Pulmonary artery endothelial cell (primary cell): ENCODE results near the gene DNM1. TPM values are rescaled to one million over a fixed set of nuclear protein-coding genes. Genes with fewer than 3 reads are reported as not detected.

Experiments used
- DNase-seq: peaks from one replicate; pipeline ENCODE4 v3.0.0-alpha.2; 2011; ENCODE audit warnings: low read depth, low spot score
- total RNA-seq: library from RNA; depleted of rRNA; stranded (reverse); fragments of >200 nt; gene quantifications from 2 replicates; pipeline ENCODE4 v1.2.3, GENCODE V29; 2014

Gene DNM1
- total RNA-seq, 1 donor from 2014 or later: 0.33 TPM

DNA sequence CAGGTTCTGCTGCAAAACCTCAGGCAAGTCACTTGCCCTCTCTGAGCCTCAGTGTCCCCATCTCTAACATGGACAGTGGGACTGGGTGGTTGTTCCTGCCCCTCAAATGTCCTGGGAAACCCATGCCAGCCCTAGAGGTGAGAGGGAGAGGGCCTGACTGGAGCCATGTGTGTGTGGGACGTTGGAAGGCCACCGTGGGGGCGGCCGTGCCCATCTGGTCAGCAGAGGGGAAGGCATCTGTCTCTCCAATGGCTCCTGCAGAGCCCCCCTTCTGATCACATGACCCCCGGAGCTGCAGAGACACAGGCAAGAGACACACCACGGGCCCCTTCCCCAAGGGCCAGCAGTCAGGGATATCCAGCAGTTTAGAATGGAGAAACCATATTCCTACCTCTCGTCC is 1.7 kb downstream of the DNM1 start:
- DNase-seq: no peak

- no peak for DNase-seq
Observed at GRCh38 chr9:128205296-128205944, 2.2 kb downstream of the DNM1 start.

DNA sequence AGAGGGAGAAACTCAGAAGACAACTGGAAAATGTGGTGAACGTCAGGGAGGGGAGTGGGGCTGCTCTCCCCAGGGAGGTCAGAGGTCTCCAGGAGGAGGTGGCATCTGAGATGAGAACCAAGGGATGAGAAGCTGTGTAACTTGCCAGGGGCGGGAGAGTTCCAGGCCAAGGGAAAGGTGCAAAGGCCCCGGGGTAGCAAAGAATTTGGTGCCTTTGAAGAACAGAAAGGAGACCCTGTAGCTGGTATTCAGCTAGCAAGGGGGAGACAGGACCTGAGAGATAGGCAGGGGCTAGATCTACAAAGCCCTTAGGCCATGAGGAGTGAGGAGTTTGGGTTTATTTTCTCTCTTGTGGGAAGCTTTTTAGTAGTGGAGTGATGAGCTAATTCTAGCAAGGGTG is 3.3 kb downstream of the DNM1 start:
- DNase-seq: no peak

DNA sequence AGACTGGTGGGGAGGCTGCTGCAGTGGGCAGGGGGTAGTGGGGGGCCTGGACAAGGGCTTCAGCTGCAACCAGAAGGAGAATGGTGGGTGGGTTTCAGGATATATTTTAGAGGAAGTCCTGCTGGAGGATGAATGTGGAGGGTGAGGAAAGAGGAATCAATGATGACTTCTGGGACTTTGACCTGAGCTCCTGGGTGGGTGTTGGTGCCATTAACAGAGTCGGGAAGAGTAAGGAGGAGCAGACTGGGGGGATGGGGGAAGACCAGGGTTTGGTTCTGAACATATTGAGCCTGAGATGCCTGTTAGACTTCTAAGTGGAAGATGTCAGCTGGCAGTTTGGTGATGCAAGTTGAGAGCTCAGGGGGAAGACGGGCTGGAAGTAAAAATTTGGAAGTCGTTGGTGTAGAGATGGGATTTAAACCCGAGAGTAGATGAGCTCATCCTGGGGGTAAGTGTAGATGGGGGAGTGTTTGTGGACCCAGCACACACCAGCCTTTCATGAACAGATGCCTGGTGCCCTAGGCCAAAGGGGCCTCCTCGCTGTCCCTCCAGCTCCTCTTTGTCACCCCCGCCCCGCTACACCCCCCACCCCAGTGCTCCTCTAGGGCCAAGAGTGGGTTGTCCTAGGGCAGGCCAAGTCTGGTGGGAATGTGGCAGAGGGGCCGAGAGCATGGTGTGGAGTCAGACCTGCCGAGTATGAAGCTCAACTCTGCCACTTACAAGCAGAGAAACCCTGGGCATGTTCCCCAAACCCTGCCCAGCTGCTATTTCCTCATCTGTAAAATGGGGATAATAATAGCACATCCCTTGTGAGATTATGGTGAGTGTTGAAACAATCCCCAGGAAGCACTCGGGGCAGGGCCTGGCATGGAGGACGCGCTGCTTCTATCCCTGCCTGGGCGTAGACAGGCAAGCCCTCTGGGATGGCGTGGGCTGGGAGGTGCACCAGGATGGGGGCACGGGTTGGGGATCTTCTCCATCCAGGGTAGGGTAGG is 4.0 kb downstream of the DNM1 start:
- DNase-seq: no peak

DNA sequence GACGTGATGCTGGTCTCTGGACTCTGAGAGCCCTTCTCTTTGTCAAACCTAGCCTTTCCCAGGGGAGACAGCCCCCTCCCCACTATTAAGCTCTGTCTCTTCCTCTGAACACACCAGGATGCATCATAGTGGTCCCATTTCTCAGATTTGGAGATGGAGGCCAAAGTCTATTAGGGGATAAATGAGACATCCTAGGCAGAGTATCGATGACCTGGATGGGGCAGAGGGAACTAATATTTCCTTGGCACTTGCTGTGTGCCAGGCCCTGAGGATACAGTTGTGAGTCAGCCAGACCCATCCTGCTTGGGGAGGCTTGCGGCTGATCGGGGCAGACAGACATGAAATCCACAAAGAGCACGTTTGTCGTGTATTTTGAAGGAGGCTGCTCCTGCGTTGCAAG is 5.2 kb downstream of the DNM1 start:
- DNase-seq: no peak

DNA sequence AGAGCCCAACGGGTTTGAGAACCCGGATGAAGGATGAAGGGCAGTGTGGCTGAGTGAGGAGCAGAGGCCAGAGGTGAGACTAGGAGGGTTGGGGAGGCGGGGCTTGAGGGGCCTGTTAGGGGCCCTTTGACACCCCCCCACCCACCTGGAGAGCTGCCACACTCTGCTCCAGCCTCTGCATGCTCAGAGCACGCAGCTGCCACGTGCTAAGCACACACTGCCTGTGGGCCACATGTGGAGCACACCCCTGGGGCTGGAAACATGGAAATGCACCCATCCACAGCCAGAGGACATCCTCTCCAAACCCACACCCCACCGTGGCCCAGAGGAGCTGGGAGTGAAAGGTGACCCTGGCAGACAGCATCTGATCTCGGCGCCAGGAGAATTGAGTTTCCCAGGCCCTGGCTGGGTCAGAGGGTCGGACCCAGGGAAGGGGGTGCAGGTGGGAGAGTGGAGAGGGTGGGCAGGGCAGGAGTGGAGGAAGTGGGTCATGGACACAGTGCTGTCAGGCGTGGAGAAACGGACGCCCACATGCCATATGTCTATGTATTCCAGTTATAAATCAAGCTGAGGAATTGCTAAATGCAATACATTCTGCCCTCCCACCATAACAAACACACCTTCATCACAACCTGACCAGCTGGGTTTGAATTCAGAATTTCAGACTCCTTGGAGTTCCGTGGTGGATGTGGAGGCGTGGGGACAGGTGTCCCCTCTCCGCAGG is 5.9 kb downstream of the DNM1 start:
- DNase-seq: no peak

DNA sequence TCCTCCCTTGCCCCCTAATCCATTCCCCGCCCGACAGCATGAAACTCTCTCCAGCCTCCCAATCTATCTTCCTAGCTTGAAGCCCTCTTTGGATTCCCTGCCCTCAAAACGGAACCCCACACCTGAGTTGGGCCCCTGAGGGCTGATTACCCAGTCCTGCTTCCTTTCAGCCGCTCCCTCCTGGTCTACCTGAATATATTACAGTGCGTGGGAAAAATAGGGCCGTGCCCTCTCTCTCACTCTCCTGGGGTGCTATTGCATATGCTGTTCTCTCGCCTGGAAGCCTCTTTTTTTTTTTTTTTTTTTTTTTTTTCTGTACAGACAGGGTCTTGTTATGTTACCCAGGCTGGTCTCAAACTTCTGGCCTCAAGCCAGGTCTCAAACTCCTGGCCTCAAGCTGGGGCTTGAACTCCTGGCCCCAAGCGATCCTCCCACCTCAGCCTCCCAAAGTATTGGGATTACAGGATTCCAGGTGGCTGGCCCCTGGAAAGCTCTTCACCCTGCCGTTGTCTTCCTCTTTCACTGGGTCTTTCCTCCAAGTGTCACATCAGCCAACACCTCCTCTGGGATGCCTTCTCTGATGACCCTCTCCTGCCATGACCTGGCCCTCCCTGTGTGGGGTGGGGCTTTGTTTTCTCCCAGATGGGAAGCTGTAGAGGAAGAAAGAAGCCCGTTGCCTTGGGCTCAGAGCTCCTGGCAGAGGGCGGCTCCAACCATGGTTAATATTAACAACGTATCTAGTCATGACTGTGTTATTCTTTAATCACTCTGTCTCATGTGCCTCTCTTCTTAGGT is 8.2 kb downstream of the DNM1 start:
- DNase-seq: no peak

GRCh38 chr9:128211981-128212281 is 8.8 kb downstream of the DNM1 start:
- DNase-seq: no peak

DNA sequence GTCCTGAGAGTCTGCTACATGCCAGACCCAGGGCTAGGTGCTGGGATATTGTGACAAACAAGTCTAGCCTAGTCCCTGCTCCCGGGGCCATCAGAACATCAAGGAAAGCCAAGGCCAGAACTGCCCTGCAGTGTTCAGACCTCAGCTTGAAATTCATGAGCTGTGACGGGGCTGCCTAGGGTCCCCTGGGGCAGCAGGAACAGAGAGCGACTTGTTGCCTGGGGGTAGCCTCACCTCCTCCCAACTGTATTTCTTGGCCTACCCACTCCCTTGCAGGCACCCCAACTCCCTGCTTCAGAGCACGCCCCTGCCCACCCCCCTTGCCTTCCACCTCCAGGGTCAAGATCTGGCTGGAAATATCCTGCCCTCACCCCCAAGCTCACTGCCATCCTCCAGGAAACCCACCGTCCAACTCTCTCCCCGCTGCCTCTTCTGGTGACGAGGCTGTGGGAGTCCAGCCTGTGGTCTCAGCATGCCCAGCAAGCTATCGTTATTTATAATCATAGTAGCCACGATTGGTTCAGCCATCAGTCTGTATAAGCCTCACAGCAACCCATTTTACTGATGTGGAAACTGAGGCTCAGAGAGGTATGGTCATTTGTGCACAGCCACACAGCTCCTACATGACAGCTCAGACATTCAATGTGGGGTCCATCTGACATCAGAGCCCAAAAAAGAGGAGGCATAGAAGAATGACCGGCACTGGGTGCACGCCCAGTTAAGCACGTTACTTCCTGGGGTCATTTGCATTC is 10.7 kb downstream of the DNM1 start:
- DNase-seq: no peak

- no peak for DNase-seq
Observed at GRCh38 chr9:128214571-128215490, 11.7 kb downstream of the DNM1 start.

DNA sequence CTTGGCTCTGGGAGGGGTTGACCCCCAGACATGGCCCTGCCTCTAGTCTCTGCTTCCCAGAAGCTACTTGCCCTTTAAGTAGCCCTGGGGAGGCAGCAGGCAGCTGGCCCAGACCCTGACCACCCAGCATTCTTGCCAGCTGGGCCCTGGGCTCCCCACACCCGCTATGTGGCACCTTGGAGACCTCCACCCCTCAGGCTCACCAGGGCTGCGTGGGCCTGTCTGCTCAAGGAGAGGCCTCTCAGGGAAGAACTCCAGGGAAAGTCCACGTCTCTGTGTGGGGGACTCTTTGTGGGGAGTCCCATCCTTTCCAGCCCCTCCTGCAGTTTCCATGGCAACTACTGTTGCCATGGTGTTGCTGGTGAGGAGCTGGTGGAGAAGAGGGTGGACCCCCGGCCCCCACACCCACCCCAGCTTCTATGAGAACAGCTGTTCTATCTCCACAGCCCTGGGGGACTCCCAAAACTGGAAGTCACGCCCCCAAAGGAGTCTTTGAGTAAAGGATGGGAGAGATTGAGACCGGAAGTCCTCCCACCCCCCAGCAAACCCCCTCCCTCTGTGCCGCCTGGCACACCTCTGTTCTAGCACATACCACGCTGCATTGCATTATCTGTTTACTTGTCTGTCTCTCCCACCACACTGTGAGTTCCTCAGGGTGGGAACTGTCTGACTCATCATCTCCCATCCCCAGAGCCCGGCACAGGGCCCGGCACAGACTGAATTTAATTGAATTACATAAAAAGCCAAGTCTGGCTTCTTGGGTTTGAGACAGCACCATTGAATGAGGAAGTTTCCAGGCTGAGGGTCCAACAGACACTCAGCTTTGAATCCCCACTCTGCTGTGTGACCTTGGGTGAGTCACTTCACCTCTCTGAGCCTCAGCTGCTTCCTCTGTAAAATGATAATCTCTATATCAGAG is 12.6 kb downstream of the DNM1 start:
- DNase-seq: no peak

DNA sequence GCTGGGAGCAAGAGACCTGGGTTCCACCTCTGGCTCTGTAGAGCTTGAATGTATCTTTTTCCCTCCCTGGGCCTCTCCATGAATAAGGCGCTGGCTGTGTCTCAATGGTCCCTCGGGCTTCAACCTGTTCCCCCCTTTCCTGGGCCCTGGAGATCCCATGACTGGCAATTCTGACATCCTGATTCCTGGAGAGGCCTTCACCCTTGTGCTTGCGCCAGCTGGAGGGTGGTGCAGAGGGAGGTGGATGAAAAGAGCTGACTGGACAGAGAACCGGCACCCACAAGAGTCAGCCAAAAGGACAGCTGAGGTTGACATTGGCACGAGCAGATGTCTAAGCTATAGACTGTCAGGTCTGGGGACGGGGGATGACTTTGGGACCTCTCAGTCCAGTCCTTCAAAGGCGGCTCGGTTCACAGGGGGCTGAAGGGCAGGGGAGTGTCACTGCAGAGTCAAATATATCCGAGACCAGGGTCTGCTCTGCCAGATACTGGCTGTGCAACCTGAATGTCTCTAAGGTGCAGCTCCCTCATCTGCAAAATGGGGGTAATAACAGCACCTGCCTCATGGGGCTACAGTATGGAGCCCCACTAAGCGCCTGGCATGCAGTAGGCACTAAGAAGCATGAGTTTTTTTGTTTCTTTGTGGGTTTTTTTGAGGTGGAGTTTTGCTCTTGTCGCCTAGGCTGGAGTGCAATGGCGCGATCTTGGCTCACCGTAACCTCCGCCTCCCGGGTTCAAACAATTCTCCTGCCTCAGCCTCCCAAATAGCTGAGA is 13.8 kb downstream of the DNM1 start:
- DNase-seq: no peak

DNA sequence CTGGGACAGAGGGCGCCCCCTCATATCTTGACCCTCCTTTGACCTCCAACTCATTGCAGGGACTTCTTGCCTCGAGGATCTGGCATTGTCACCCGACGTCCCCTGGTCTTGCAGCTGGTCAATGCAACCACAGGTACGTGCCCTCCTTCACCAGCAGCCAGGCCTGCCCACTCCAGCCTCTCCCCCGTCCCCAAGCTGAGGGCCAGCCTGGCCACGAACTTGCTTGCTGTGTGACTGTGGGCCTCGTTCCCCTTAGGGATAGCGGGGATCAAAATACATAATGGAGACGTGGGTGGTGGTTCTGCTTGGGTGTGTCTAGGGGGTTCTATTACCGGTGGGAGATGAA is 15.0 kb downstream of the DNM1 start:
- DNase-seq: no peak

GRCh38 chr9:128218518-128219389 is 15.6 kb downstream of the DNM1 start:
- DNase-seq: peak; percentile 67

DNA sequence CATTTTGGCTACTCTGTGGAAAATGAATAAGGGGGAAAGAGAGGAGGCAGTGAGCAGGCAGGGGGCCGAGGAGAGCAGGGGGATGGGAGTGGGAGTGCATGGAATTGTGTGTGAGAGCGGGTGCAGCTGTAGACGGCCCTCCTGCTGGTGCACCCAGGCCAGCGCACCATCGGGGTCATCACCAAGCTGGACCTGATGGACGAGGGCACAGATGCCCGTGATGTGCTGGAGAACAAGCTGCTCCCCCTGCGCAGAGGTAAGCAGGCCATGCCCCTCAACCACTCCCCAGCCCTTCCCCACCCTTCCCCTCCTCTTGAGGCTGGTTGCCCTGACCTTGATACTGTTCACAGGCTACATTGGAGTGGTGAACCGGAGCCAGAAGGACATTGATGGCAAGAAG is 16.7 kb downstream of the DNM1 start:
- DNase-seq: no peak

DNA sequence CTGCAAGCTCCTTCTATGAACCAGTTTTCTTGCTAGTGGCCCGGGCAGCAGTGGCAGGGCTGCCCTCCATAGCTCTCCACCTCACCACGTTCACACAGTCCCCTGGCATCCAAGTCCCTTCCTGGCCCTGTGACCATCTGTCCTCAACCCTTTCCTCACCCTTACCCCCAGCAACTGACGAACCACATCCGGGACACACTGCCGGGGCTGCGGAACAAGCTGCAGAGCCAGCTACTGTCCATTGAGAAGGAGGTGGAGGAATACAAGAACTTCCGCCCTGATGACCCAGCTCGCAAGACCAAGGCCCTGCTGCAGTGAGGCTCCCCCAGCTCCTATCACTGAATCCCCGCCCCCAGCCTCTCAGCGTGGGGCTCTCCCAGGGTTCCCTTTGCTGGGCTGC is 18.8 kb downstream of the DNM1 start:
- no peak for DNase-seq
